Spleen (tissue), 7 donors: ENCODE data around the gene ANKRD6.

Experiments
- POLR2AphosphoS5 ChIP-seq, 3 donors: sonication (generic); formaldehyde crosslinking; IDR thresholded peaks; one replicate each; pipeline ENCODE4 v1.5.1; 2017; ENCODE audit warnings: antibody characterized with exemption in 3 of 3
- TF ChIP-seq, protein P1 (sequence below), 11 experiments: fragments of 200-600 bp in 7 of 11; fragments of 450-650 bp in 4 of 11; sonication (generic) in 4 of 11; IDR thresholded peaks in 8 of 11; conservative IDR thresholded peaks in 3 of 11; 1 replicate in 7 of 11; 2 replicates in 4 of 11; pipeline versions ENCODE4 v1.4.0 to v1.8.0; 2016 to 2021; ENCODE audit warnings: antibody characterized with exemption in 11 of 11, inconsistent platforms in 4 of 11, mild to moderate bottlenecking in 1 of 11
- donor health status: DM: no; HTN: no; CAD: no; lungs with moderate emphysema.
- donor health status: DM: no; HTN: no; CAD: no.
- donor health status: DM: no; HTN: no; CAD: no.

DNA sequence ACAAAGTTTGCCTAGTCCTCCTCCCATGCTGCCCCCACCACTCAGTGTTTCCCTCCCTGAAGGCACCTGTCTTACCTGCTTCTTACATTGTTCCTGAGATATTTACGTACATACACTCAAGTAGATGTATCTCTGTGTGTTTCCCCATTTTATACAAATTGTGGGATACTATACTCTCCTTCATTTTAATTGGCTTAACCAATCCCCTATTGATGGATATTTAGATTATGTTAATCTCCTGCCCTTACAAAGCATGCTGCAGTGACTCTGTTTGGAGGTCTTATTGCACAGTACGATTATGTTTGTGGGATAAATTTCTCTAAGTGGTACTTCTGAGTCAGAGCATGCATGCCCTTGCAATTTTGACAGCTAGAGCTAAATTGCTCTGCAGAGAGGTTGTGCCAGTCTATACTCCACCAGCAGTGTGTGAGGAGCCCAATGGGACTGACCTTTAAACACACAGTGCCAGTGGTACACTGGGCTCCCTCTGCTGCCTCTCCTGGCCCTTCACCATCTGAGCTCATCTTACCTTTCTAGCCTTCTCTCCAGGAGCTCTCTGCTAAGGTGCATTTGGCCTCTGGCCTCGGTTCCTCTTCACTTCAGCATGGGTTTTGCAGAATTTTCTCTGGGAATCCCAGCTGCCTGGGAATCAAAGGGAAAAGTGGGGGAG lies 148.2 kb downstream of the ANKRD6 start:
- TF ChIP-seq, protein P1, sequence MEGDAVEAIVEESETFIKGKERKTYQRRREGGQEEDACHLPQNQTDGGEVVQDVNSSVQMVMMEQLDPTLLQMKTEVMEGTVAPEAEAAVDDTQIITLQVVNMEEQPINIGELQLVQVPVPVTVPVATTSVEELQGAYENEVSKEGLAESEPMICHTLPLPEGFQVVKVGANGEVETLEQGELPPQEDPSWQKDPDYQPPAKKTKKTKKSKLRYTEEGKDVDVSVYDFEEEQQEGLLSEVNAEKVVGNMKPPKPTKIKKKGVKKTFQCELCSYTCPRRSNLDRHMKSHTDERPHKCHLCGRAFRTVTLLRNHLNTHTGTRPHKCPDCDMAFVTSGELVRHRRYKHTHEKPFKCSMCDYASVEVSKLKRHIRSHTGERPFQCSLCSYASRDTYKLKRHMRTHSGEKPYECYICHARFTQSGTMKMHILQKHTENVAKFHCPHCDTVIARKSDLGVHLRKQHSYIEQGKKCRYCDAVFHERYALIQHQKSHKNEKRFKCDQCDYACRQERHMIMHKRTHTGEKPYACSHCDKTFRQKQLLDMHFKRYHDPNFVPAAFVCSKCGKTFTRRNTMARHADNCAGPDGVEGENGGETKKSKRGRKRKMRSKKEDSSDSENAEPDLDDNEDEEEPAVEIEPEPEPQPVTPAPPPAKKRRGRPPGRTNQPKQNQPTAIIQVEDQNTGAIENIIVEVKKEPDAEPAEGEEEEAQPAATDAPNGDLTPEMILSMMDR (IDR thresholded peaks at IDR 0.05 in 8 of 11, conservative IDR thresholded peaks at IDR 0.05 in 3 of 11) = no peak
- TF ChIP-seq POLR2AphosphoS5 (IDR thresholded peaks at IDR 0.05) = no peak
